ENCODE measurements around the gene CNKSR3.

DNA sequence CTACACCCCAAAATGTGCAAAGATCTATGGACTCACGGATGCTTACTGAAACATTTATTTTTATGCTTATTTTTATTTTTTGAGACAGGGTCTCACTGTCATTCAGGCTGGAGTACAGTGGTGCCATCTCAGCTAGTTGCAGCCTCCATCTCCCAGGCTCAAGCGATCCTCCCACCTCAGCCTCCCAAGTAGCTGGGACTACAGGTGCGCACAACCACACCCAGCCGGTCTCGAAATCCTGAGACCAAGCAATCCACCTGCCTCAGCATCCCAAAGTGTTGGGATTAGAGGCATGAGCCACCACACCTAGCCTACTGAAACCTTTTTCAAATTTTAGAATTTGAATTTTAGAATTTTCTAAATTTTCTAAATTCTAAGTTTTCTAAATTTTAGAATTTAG is 103.0 kb downstream of the CNKSR3 start:
- TF ChIP-seq, protein P1, sequence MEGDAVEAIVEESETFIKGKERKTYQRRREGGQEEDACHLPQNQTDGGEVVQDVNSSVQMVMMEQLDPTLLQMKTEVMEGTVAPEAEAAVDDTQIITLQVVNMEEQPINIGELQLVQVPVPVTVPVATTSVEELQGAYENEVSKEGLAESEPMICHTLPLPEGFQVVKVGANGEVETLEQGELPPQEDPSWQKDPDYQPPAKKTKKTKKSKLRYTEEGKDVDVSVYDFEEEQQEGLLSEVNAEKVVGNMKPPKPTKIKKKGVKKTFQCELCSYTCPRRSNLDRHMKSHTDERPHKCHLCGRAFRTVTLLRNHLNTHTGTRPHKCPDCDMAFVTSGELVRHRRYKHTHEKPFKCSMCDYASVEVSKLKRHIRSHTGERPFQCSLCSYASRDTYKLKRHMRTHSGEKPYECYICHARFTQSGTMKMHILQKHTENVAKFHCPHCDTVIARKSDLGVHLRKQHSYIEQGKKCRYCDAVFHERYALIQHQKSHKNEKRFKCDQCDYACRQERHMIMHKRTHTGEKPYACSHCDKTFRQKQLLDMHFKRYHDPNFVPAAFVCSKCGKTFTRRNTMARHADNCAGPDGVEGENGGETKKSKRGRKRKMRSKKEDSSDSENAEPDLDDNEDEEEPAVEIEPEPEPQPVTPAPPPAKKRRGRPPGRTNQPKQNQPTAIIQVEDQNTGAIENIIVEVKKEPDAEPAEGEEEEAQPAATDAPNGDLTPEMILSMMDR (IDR thresholded peaks at IDR 0.05; ENCODE audit: control extremely low read depth in 1 of 3, insufficient read depth in 1 of 3, low read depth in 1 of 3, low read length in 3 of 3) = no peak
- TF ChIP-seq TCF12 (IDR thresholded peaks at IDR 0.05; ENCODE audit: low read depth, low read length) (no peak), YY1 (IDR thresholded peaks at IDR 0.05; ENCODE audit: low read depth, low read length) (no peak), SP1 (IDR thresholded peaks at IDR 0.05; ENCODE audit: low read depth, low read length) (no peak), POLR2AphosphoS5 (IDR thresholded peaks at IDR 0.05; ENCODE audit: low read depth, low read length) (no peak), ZNF274 (IDR thresholded peaks at IDR 0.05; ENCODE audit: borderline replicate concordance, extremely low read depth, low read length) (no peak), JUND (IDR thresholded peaks at IDR 0.05; ENCODE audit: low read length) (no peak), SRF (IDR thresholded peaks at IDR 0.05; ENCODE audit: low read depth, low read length) (no peak), TBP (IDR thresholded peaks at IDR 0.05; ENCODE audit: low read depth, low read length) (no peak)
- TF ChIP-seq, protein P2, sequence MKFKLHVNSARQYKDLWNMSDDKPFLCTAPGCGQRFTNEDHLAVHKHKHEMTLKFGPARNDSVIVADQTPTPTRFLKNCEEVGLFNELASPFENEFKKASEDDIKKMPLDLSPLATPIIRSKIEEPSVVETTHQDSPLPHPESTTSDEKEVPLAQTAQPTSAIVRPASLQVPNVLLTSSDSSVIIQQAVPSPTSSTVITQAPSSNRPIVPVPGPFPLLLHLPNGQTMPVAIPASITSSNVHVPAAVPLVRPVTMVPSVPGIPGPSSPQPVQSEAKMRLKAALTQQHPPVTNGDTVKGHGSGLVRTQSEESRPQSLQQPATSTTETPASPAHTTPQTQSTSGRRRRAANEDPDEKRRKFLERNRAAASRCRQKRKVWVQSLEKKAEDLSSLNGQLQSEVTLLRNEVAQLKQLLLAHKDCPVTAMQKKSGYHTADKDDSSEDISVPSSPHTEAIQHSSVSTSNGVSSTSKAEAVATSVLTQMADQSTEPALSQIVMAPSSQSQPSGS (IDR thresholded peaks at IDR 0.05; ENCODE audit: low read length) = no peak
